ENCODE data around the gene SLCO3A1.

The SLCO3A1 gene

DNA sequence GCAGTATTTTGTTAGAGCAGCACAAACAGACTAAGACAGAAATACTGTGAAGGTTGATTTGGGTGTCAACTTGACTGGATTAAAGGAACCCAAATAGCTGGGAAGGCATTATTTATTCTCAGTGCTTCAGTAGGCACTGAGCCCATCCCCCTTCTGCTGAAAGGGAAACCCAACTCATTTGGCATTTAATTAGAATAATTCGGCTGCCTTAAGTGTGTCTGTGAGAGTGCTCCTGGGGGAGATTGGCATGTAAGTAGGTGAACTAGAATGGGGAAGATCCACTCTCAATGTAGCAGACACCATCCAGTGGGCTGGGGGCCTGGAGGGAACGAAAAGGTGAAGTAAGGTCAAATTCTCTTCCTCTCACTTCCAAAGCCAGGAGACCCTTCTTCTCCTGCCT is 20.5 kb upstream of the SLCO3A1 start:
- H3K27ac ChIP-seq, result no peak overlapping the region
- no peak for DNase-seq (ENCODE audit: low spot score)
- TF ChIP-seq, protein P1, sequence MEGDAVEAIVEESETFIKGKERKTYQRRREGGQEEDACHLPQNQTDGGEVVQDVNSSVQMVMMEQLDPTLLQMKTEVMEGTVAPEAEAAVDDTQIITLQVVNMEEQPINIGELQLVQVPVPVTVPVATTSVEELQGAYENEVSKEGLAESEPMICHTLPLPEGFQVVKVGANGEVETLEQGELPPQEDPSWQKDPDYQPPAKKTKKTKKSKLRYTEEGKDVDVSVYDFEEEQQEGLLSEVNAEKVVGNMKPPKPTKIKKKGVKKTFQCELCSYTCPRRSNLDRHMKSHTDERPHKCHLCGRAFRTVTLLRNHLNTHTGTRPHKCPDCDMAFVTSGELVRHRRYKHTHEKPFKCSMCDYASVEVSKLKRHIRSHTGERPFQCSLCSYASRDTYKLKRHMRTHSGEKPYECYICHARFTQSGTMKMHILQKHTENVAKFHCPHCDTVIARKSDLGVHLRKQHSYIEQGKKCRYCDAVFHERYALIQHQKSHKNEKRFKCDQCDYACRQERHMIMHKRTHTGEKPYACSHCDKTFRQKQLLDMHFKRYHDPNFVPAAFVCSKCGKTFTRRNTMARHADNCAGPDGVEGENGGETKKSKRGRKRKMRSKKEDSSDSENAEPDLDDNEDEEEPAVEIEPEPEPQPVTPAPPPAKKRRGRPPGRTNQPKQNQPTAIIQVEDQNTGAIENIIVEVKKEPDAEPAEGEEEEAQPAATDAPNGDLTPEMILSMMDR (conservative IDR thresholded peaks at IDR 0.05; ENCODE audit: low read depth), result no peak
- ChIA-PET CTCF (no interaction called here), POLR2A (ENCODE audit: low non-redundant PET) (no interaction called here)

DNA sequence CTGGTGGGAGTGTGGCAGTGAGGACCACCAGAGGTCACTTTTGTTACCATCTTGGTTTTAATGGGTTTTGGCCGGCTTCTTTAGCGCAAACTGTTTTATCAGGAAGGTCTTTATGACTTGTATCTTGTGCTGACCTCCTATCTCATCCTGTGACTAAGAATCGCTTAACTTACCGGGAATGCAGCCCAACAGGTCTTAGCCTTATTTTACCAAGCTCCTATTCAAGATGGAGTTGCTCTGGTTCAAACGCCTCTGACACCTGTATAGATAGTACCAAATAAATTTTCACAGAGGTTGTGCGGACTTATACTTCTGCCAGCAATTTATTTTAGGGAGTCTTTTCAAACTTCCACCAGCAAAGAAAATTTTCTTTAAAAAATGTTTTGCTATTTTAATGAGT is 13.6 kb upstream of the SLCO3A1 start:
- CTCF ChIA-PET, result no interaction called here

DNA sequence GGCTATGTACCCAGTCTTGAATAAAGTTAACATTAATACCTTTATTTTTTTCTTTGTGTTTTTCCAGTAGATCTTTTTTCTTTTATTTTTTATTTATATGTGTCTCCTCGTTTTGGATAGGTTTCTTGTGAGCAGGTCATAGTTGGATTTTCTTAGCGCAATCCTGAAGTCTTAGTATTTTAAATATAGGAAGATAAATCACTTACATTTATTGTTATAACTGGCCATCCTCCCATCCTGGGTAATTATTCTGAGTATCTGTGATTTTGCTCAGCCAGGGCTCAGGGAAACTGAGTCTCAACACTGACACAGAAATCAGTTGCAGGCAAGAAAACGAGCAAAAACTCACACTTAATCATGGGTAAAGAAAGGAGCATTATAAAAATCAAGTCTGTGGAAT is 11.6 kb upstream of the SLCO3A1 start:
- DNase-seq (ENCODE audit: low spot score), result no peak
- TF ChIP-seq, protein P1 (conservative IDR thresholded peaks at IDR 0.05; ENCODE audit: low read depth), result no peak
- H3K27ac ChIP-seq, result no peak overlapping the region
- ChIA-PET CTCF (no interaction called here), POLR2A (ENCODE audit: low non-redundant PET) (no interaction called here)

More for the DNA sequence above, 13.6 kb upstream of the SLCO3A1 start:
- DNase-seq (ENCODE audit: low spot score), result no peak
- TF ChIP-seq, protein P1 (conservative IDR thresholded peaks at IDR 0.05; ENCODE audit: low read depth), result no peak
- H3K27ac ChIP-seq, result no peak overlapping the region
- POLR2A ChIA-PET (ENCODE audit: low non-redundant PET), result no interaction called here

DNA sequence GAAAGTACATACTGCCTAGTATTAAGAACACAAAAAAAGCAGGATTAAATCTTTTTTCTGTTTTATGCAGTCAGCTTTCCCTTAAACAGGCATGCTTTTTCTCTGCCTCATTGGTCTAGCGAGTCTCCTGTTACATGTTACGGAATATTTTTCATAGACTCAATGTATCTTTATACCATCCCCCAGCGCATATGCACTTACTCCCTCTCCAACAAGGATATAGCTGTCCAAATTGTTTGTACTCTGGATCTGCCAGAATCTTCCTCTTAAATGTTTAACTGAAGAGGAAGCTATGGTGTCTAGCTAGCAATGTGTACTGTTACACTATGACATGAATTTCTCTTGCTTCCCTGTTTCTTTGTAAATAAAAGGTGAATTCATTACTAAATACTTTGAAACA is 9.2 kb upstream of the SLCO3A1 start:
- no peak overlapping the region for H3K27ac ChIP-seq
- CTCF ChIA-PET, result interaction anchor here (1.4 kb wide), 1 partner anchor 9 kb away, joined by 6 read pairs; the partner anchor contains the start of gene SLCO3A1
- POLR2A ChIA-PET (ENCODE audit: low non-redundant PET), result no interaction called here
- TF ChIP-seq, protein P1 (conservative IDR thresholded peaks at IDR 0.05; ENCODE audit: low read depth), result no peak
- DNase-seq (ENCODE audit: low spot score), result no peak

DNA sequence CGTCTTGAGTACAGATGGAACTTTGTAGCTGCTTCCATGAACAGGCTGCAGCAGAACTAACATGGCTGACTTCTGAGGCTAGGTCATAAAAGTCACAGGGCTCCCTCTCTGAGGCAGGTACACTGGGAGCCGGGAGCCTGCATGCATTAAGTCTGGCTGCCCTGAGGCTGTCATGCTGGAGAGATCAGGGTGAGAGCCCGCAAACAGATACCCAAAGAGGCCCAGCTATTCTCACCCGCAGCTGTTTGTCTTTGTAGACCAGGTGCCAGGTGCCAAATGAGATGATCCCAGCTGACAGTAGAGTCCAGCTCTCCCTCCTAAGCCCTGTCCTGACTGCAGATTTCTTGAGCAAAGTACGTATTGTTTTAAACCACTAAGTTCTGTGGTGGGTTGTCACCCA is 8.6 kb upstream of the SLCO3A1 start:
- ChIA-PET CTCF (interaction anchor here (1.4 kb wide), 1 partner anchor 8 kb away, joined by 6 read pairs; the partner anchor contains the start of gene SLCO3A1), POLR2A (ENCODE audit: low non-redundant PET) (no interaction called here)
- TF ChIP-seq, protein P1 (conservative IDR thresholded peaks at IDR 0.05; ENCODE audit: low read depth), result no peak
- no peak for DNase-seq (ENCODE audit: low spot score)
- no peak overlapping the region for H3K27ac ChIP-seq

DNA sequence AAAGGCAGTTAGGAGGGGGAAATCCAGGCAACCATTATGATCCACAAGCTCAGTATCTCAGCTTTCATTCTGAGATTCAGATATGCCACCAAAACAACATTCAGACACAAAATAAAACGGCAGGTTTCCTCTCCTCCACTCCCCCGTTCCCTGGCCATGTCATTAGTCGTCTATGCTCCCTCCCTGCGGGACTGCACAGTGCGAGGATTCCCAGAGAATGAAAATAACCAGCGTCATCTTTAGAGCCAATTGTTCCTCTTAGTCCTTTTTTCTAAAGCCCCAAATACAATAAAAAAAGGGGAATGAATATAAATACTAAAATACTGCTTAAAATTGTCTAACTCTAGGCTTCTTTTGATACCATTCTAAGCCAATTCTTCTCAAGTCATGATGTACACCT is 7.8 kb upstream of the SLCO3A1 start:
- no peak for DNase-seq (ENCODE audit: low spot score)
- ChIA-PET POLR2A (ENCODE audit: low non-redundant PET) (no interaction called here), CTCF (no interaction called here)

More for the DNA sequence above, 7.8 kb upstream of the SLCO3A1 start:
- TF ChIP-seq, protein P1 (conservative IDR thresholded peaks at IDR 0.05; ENCODE audit: low read depth), result no peak
- H3K27ac ChIP-seq, result no peak overlapping the region
